ENCODE data around the gene PMFBP1. TPM values are rescaled to one million over a fixed set of nuclear protein-coding genes. Genes with fewer than 3 reads are reported as not detected.

The PMFBP1 gene, protein sequence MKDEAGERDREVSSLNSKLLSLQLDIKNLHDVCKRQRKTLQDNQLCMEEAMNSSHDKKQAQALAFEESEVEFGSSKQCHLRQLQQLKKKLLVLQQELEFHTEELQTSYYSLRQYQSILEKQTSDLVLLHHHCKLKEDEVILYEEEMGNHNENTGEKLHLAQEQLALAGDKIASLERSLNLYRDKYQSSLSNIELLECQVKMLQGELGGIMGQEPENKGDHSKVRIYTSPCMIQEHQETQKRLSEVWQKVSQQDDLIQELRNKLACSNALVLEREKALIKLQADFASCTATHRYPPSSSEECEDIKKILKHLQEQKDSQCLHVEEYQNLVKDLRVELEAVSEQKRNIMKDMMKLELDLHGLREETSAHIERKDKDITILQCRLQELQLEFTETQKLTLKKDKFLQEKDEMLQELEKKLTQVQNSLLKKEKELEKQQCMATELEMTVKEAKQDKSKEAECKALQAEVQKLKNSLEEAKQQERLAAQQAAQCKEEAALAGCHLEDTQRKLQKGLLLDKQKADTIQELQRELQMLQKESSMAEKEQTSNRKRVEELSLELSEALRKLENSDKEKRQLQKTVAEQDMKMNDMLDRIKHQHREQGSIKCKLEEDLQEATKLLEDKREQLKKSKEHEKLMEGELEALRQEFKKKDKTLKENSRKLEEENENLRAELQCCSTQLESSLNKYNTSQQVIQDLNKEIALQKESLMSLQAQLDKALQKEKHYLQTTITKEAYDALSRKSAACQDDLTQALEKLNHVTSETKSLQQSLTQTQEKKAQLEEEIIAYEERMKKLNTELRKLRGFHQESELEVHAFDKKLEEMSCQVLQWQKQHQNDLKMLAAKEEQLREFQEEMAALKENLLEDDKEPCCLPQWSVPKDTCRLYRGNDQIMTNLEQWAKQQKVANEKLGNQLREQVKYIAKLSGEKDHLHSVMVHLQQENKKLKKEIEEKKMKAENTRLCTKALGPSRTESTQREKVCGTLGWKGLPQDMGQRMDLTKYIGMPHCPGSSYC
- not detected in 2 replicates for total RNA-seq

DNA sequence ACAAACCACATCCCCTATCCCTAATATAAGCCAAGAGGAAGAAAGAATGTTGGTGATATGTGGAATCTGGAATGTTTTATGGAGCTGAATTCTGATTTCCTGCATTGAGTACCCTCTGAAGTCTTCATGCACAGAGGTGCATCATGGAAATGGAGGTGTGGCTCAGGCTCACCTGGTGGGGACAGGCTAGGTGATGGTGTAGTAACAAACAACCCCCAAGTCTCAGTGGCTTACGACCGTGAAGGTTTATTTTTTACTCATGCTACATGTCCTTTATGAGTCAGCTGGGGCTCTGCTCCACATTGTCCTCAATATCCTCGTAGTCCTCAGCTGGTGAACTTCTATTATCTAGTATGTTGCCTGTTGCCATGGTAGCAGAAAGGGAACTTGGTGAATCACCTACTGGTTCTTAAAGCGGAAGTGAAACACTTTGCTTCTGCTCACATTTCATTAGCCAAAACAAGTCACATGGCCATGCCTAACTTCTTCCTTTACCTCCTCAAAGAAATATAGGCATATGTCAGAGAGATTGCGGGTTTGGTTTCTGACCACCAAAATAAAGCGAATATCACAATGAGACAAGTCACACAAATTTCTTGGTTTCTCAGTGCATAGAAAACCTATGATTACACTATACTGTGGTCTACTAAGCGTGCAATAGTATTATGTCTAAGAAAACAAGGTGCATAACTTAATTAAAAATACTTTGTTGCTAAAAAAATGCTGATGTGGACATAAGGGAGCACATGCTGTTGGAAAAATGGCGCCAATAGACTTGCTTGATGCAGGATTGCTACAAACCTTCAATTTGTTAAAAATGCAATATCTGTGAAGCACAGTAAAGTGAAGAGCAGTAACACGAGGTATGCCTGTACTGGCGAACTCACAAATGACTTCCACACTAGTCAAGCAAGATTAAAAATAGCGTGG lies at the start of gene PMFBP1:
TSS of gene PMFBP1 (minus strand) at position 51 of the 930 bp plus-strand sequence. CDS start 947 bp downstream, outside the sequence.

DNA sequence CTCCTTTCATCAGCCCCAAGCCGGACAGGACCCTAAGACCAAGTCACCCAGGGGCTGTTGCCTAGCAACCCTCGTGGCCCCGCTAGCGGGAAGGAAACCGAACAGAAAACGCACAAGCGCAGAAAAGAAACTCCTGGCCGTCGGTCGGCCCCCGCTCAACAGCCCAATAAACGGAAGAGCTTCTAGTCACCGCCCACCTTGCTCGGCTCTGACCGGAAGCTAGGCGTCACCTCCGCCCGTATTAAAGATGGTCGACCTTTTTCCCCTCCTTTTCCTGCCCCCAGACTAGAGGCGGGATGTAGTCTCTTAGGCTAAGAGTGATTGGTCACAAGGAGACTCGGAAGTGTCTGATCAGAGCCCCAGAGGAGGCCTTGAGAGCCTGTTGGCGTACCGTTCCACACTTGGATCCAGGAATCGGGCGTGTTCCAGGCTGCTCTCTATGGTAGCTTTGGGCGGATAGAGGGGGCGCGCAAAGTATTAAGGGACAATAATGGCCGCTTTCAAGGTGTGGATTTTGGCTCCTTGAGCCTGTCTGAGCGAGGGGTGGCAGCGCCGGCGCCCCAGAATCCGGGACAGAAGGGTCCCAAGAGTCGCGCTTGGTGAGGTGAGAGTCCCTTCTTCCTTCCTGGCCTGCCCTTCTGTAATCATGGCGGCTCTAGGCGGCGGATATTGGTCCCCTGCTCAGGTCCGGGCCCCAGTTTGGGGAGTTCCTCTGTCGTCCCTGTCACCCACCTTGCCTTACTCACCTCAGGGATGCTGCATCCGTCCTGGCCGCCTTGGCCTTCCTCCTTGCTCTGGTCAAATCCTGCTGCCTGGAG lies 78.3 kb downstream of the PMFBP1 start, which contains the start of the genes DHX38 and TXNL4B:
TSS of gene DHX38 (plus strand) at position 400 of the 818 bp plus-strand sequence. CDS start 2,311 bp downstream, outside the sequence.
TSS of gene TXNL4B (minus strand) at position 173 of the 818 bp plus-strand sequence. CDS start 2,871 bp downstream, outside the sequence.

Other genes with a start within 250 kb of the PMFBP1 start
- not detected in 2 replicates for gene PKD1L3, start 171.8 kb downstream of the PMFBP1 start, total RNA-seq
- gene DHODH, start 163.4 kb downstream of the PMFBP1 start, total RNA-seq: 6.1 and 6.2 TPM in 2 replicates
- gene HP, start 117.7 kb downstream of the PMFBP1 start, total RNA-seq: not detected in 2 replicates
- gene HPR, start 108.9 kb downstream of the PMFBP1 start, total RNA-seq: 0.46 TPM in 1 of 2 replicates, not detected in the other
- gene TXNL4B, start 78.5 kb downstream of the PMFBP1 start, total RNA-seq: 7.1 and 8.1 TPM in 2 replicates
- gene DHX38, start 78.3 kb downstream of the PMFBP1 start, total RNA-seq: 68.5 and 72.1 TPM in 2 replicates